Astrocyte of the spinal cord (primary cell): ENCODE results near the gene OR6B3.

ENCODE experiments used
- DNase-seq: peaks from one replicate; pipeline ENCODE4 v3.0.0; 2011; ENCODE audit warnings: low read depth, low spot score
- H3K4me3 ChIP-seq: 2 replicates; pipeline ENCODE4 v1.5.1; 2011; ENCODE audit warnings: low read depth, mild to moderate bottlenecking, low read length, moderate library complexity
- CTCF ChIP-seq: IDR thresholded peaks from 2 replicates; pipeline ENCODE4 v1.5.1; 2012; ENCODE audit warnings: low read depth, mild to moderate bottlenecking, low read length, inconsistent platforms
- in situ Hi-C: cut with HindIII; loops from 2 replicates; pipeline ENCODE4 v1.10.0; 2017; ENCODE audit warnings: low sequenced_read_pairs

The OR6B3 gene

GRCh38 chr2:240060977-240061591, 7.8 kb upstream of the OR6B3 start:
- DNase-seq: peak; percentile 53
- TF ChIP-seq CTCF: peak; percentile 68
- no peak overlapping the region for H3K4me3 ChIP-seq
- in situ Hi-C loops: no loop called here

GRCh38 chr2:240056678-240057077, 3.4 kb upstream of the OR6B3 start:
- in situ Hi-C loops: no loop called here
- TF ChIP-seq CTCF: no peak
- no peak overlapping the region for H3K4me3 ChIP-seq
- DNase-seq: no peak

GRCh38 chr2:240055177-240055917, 2.0 kb upstream of the OR6B3 start:
- in situ Hi-C loops: no loop called here
- no peak for TF ChIP-seq CTCF
- no peak for DNase-seq
- no peak overlapping the region for H3K4me3 ChIP-seq

- no peak overlapping the region for H3K4me3 ChIP-seq
- no peak for TF ChIP-seq CTCF
- DNase-seq: no peak
- in situ Hi-C loops: no loop called here
These were observed 797 bp downstream of the OR6B3 start for GRCh38 chr2:240052524-240052923.

- in situ Hi-C loops: no loop called here
- DNase-seq: no peak
- no peak overlapping the region for H3K4me3 ChIP-seq
- no peak for TF ChIP-seq CTCF
These were observed 1.6 kb downstream of the OR6B3 start for GRCh38 chr2:240051697-240052096.

GRCh38 chr2:240050278-240050677, 3.0 kb downstream of the OR6B3 start:
- no peak for DNase-seq

More at GRCh38 chr2:240050278-240050677, 3.0 kb downstream of the OR6B3 start:
- no peak for TF ChIP-seq CTCF
- in situ Hi-C loops: no loop called here
- H3K4me3 ChIP-seq: no peak overlapping the region
